Type B pancreatic cell (in vitro differentiated cells): ENCODE measurements around the gene PARD3B. TPM values are rescaled to one million over a fixed set of nuclear protein-coding genes. Genes with fewer than 3 reads are reported as not detected.

ENCODE experiments used
- DNase-seq: peaks from one replicate; pipeline ENCODE4 v3.0.0; 2021; ENCODE audit warnings: mixed read lengths; ENCODE audit not compliant: unreplicated experiment; ENCODE audit errors: extremely low spot score
- H3K27ac Mint-ChIP-seq: 2 replicates; pipeline ENCODE4 v1.8.0; 2021; ENCODE audit warnings: mild to moderate bottlenecking, mixed read lengths
- H3K27me3 Mint-ChIP-seq: 2 replicates; pipeline ENCODE4 v1.8.0; 2021; ENCODE audit warnings: mixed read lengths
- H3K36me3 Mint-ChIP-seq: 2 replicates; pipeline ENCODE4 v1.8.0; 2021; ENCODE audit warnings: mixed read lengths
- H3K4me1 Mint-ChIP-seq: one replicate; pipeline ENCODE4 v1.8.0; 2021; ENCODE audit warnings: mixed read lengths; ENCODE audit not compliant: unreplicated experiment
- H3K4me3 Mint-ChIP-seq: 2 replicates; pipeline ENCODE4 v1.8.0; 2021; ENCODE audit warnings: mild to moderate bottlenecking, mixed read lengths
- H3K9me3 Mint-ChIP-seq: 2 replicates; pipeline ENCODE4 v1.8.0; 2021; ENCODE audit warnings: mixed read lengths
- CTCF ChIP-seq: fragments of 200-600 bp; sonication (generic); conservative IDR thresholded peaks from 2 replicates; pipeline ENCODE4 v1.5.0; 2021; ENCODE audit warnings: antibody characterized with exemption, mild to moderate bottlenecking
- total RNA-seq: library from RNA; stranded (reverse); gene quantifications from 2 replicates; pipeline ENCODE4 v1.2.1, GENCODE V29; 2021; ENCODE audit warnings: low replicate concordance

PARD3B gene
- total RNA-seq, 1 donor from 2014 or later = 15.9 TPM

- peaks cover 18% of the 10 kb centered on the region for H3K9me3 Mint-ChIP-seq
- no peaks in the 10 kb centered on the region for H3K4me1 Mint-ChIP-seq
- no peaks in the 10 kb centered on the region for H3K36me3 Mint-ChIP-seq
- DNase-seq = no peak
- H3K27me3 Mint-ChIP-seq = no peaks in the 10 kb centered on the region
- no peak for TF ChIP-seq CTCF
- no peak overlapping the region for H3K27ac Mint-ChIP-seq
- no peak overlapping the region for H3K4me3 Mint-ChIP-seq
Measured at GRCh38 chr2:204808494-204808893, 263.2 kb downstream of the PARD3B start.

- H3K9me3 Mint-ChIP-seq = peaks cover 4% of the 10 kb centered on the region
- peaks cover 7% of the 10 kb centered on the region for H3K36me3 Mint-ChIP-seq
- no peak for DNase-seq
- no peaks in the 10 kb centered on the region for H3K27me3 Mint-ChIP-seq
- H3K27ac Mint-ChIP-seq = no peak overlapping the region
- peaks cover 4% of the 10 kb centered on the region for H3K4me1 Mint-ChIP-seq
- no peak overlapping the region for H3K4me3 Mint-ChIP-seq
- TF ChIP-seq CTCF = no peak
Measured at GRCh38 chr2:204824751-204825453, 279.6 kb downstream of the PARD3B start.

GRCh38 chr2:204825681-204826080, 280.4 kb downstream of the PARD3B start:
- peaks cover 7% of the 10 kb centered on the region for H3K36me3 Mint-ChIP-seq
- no peaks in the 10 kb centered on the region for H3K27me3 Mint-ChIP-seq
- H3K4me3 Mint-ChIP-seq = no peak overlapping the region
- peaks cover 4% of the 10 kb centered on the region for H3K9me3 Mint-ChIP-seq
- H3K27ac Mint-ChIP-seq = no peak overlapping the region
- H3K4me1 Mint-ChIP-seq = peaks cover 4% of the 10 kb centered on the region
- TF ChIP-seq CTCF = no peak
- DNase-seq = no peak

- H3K4me1 Mint-ChIP-seq = peaks cover 4% of the 10 kb centered on the region
- no peak for TF ChIP-seq CTCF
- no peaks in the 10 kb centered on the region for H3K9me3 Mint-ChIP-seq
- no peak for DNase-seq
- H3K27ac Mint-ChIP-seq = no peak overlapping the region
- H3K27me3 Mint-ChIP-seq = no peaks in the 10 kb centered on the region
- H3K4me3 Mint-ChIP-seq = no peak overlapping the region
- no peaks in the 10 kb centered on the region for H3K36me3 Mint-ChIP-seq
Measured at GRCh38 chr2:204827701-204828590, 282.7 kb downstream of the PARD3B start.

DNA sequence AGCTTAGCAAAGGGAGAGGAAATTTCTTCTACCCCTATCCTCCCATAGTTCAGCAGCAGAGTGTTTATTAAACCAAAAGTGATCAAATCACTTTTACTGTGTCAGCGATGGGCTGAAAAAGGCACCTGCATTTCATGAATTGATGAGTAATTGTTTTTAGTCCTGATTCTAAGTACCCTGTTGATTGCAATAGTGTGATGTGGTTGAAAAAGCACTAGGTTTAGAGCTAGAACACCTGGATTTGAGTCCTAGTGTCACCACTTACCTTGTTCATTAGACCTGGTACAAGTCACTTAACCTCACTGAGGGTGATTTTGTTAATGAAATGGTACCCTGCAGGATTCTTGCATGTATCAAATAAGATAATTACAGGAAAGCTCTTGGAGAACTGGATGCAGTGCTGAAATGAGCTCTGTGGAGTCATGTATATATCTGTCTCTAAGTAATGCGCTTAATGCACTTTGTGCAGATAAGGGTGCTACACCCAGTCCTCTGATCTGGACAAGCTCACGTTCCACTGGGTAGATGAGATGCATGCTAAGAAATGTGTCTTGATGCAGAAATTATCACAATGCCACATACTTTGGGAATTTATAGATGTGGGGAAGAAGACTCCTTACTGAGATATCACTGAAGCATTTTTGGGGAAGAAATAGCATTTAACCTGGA, 289.6 kb downstream of the PARD3B start:
- no peak for TF ChIP-seq CTCF
- no peak for DNase-seq
- no peaks in the 10 kb centered on the region for H3K36me3 Mint-ChIP-seq
- H3K4me3 Mint-ChIP-seq = no peak overlapping the region
- peaks cover 8% of the 10 kb centered on the region for H3K9me3 Mint-ChIP-seq
- no peaks in the 10 kb centered on the region for H3K4me1 Mint-ChIP-seq
- H3K27me3 Mint-ChIP-seq = no peaks in the 10 kb centered on the region
- H3K27ac Mint-ChIP-seq = no peak overlapping the region
